ENCODE measurements around the gene ADAMTS9. TPM values are rescaled to one million over a fixed set of nuclear protein-coding genes. Genes with fewer than 3 reads are reported as not detected.
A peak's percentile ranks its signal among the peaks of the same experiment; 100 is the strongest.
"Not testable (repeated sequence)": the region's sequence is repeated elsewhere in the genome, so short reads cannot be mapped to it uniquely, and the experiment has no call there.

Gene ADAMTS9
- total RNA-seq, 2 donors from 2014 or later, result not detected

GRCh38 chr3:64552160-64552559, 135.6 kb downstream of the ADAMTS9 start:
- DNase-seq (ENCODE audit: low spot score in 2 of 2), result no peak
- H3K27ac Mint-ChIP-seq, result no peak overlapping the region
- H3K36me3 Mint-ChIP-seq, result no peaks in the 10 kb centered on the region
- ATAC-seq, result no peak
- peaks cover 3 to 4% of the 10 kb centered on the region in 2 donors for H3K9me3 Mint-ChIP-seq

GRCh38 chr3:64551697-64552096, 136.1 kb downstream of the ADAMTS9 start:
- Mint-ChIP-seq H3K36me3 (no peaks in the 10 kb centered on the region), H3K27ac (no peak overlapping the region), H3K9me3 (peaks cover under 1 to 3% of the 10 kb centered on the region in 2 donors)
- no peak for DNase-seq (ENCODE audit: low spot score in 2 of 2)
- ATAC-seq, result no peak

- H3K27ac Mint-ChIP-seq, result no peak overlapping the region
- no peaks in the 10 kb centered on the region for H3K36me3 Mint-ChIP-seq
- no peak for ATAC-seq
- peaks cover 0 to 3% of the 10 kb centered on the region in 2 donors for H3K9me3 Mint-ChIP-seq
- DNase-seq (ENCODE audit: low spot score in 2 of 2), result no peak
These were observed 137.1 kb downstream of the ADAMTS9 start for GRCh38 chr3:64550745-64551144.

- no peak overlapping the region for H3K27ac Mint-ChIP-seq
- no peak for DNase-seq (ENCODE audit: low spot score in 2 of 2)
- no peak for ATAC-seq
- H3K9me3 Mint-ChIP-seq, result peaks cover 0 to 3% of the 10 kb centered on the region in 2 donors
- no peaks in the 10 kb centered on the region for H3K36me3 Mint-ChIP-seq
These were observed 137.9 kb downstream of the ADAMTS9 start for GRCh38 chr3:64549869-64550268.

- no peak for ATAC-seq
- no peak overlapping the region for H3K27ac Mint-ChIP-seq
These were observed 139.5 kb downstream of the ADAMTS9 start for GRCh38 chr3:64548200-64548889.

GRCh38 chr3:64546856-64547255, 140.9 kb downstream of the ADAMTS9 start:
- ATAC-seq (no peak), DNase-seq (ENCODE audit: low spot score in 2 of 2) (no peak)
- Mint-ChIP-seq H3K36me3 (no peaks in the 10 kb centered on the region), H3K27ac (peak overlapping the region in 1 of 2 donors; percentile 60), H3K9me3 (peaks cover 3% of the 10 kb centered on the region in 2 donors)

More at GRCh38 chr3:64548200-64548889, 139.5 kb downstream of the ADAMTS9 start:
- peaks cover 0 to 3% of the 10 kb centered on the region in 2 donors for H3K9me3 Mint-ChIP-seq
- DNase-seq (ENCODE audit: low spot score in 2 of 2), result no peak
- no peaks in the 10 kb centered on the region for H3K36me3 Mint-ChIP-seq

- DNase-seq (ENCODE audit: low spot score in 2 of 2); H3K9me3 Mint-ChIP-seq; H3K27ac Mint-ChIP-seq; ATAC-seq; H3K36me3 Mint-ChIP-seq: not testable (repeated sequence)
These were observed 142.6 kb downstream of the ADAMTS9 start for GRCh38 chr3:64545239-64545638.

GRCh38 chr3:64541803-64542202, 146.0 kb downstream of the ADAMTS9 start:
- Mint-ChIP-seq H3K36me3 (no peaks in the 10 kb centered on the region), H3K9me3 (peaks cover 0 to 3% of the 10 kb centered on the region in 2 donors), H3K27ac (no peak overlapping the region)
- DNase-seq (ENCODE audit: low spot score in 2 of 2), result no peak
- ATAC-seq, result no peak

- DNase-seq (ENCODE audit: low spot score in 2 of 2), result no peak
- no peaks in the 10 kb centered on the region for H3K36me3 Mint-ChIP-seq
- H3K27ac Mint-ChIP-seq, result no peak overlapping the region
- H3K9me3 Mint-ChIP-seq, result peaks cover 0 to 3% of the 10 kb centered on the region in 2 donors
- ATAC-seq, result no peak
These were observed 148.2 kb downstream of the ADAMTS9 start for GRCh38 chr3:64539451-64540196.

GRCh38 chr3:64536166-64536565, 151.6 kb downstream of the ADAMTS9 start:
- no peaks in the 10 kb centered on the region for H3K9me3 Mint-ChIP-seq
- no peak for DNase-seq (ENCODE audit: low spot score in 2 of 2)
- H3K36me3 Mint-ChIP-seq, result no peaks in the 10 kb centered on the region
- no peak for ATAC-seq
- H3K27ac Mint-ChIP-seq, result no peak overlapping the region

- ATAC-seq, result peak; percentile 53 to 89
- Mint-ChIP-seq H3K27ac (no peak overlapping the region), H3K9me3 (no peaks in the 10 kb centered on the region), H3K36me3 (no peaks in the 10 kb centered on the region)
- peak in 1 of 2 donors; percentile 52 for DNase-seq (ENCODE audit: low spot score in 2 of 2)
These were observed 154.0 kb downstream of the ADAMTS9 start for GRCh38 chr3:64533617-64534317.

- H3K36me3 Mint-ChIP-seq, result no peaks in the 10 kb centered on the region
- peak in 1 of 2 donors; percentile 38 for ATAC-seq
- peak in 1 of 2 donors; percentile 50 for DNase-seq (ENCODE audit: low spot score in 2 of 2)
- no peaks in the 10 kb centered on the region for H3K9me3 Mint-ChIP-seq
- H3K27ac Mint-ChIP-seq, result no peak overlapping the region
These were observed 157.3 kb downstream of the ADAMTS9 start for GRCh38 chr3:64530434-64531049.

GRCh38 chr3:64523324-64523723, 164.5 kb downstream of the ADAMTS9 start:
- H3K9me3 Mint-ChIP-seq, result peaks cover 0 to 4% of the 10 kb centered on the region in 2 donors
- no peaks in the 10 kb centered on the region for H3K36me3 Mint-ChIP-seq
- DNase-seq (ENCODE audit: low spot score in 2 of 2) (no peak), ATAC-seq (no peak)
- H3K27ac Mint-ChIP-seq, result no peak overlapping the region

- DNase-seq (ENCODE audit: low spot score in 2 of 2) (no peak), ATAC-seq (no peak)
- Mint-ChIP-seq H3K27ac (no peak overlapping the region), H3K9me3 (peaks cover 0 to 8% of the 10 kb centered on the region in 2 donors), H3K36me3 (no peaks in the 10 kb centered on the region)
These were observed 167.5 kb downstream of the ADAMTS9 start for GRCh38 chr3:64520334-64520733.

- H3K36me3 Mint-ChIP-seq, result no peaks in the 10 kb centered on the region
- ATAC-seq (no peak), DNase-seq (ENCODE audit: low spot score in 2 of 2) (no peak)
- H3K9me3 Mint-ChIP-seq, result peaks cover 0 to 8% of the 10 kb centered on the region in 2 donors
- no peak overlapping the region for H3K27ac Mint-ChIP-seq
These were observed 168.8 kb downstream of the ADAMTS9 start for GRCh38 chr3:64518950-64519349.

GRCh38 chr3:64518496-64518895, 169.3 kb downstream of the ADAMTS9 start:
- ATAC-seq (no peak), DNase-seq (ENCODE audit: low spot score in 2 of 2) (no peak)
- H3K36me3 Mint-ChIP-seq, result no peaks in the 10 kb centered on the region
- peaks cover 0 to 8% of the 10 kb centered on the region in 2 donors for H3K9me3 Mint-ChIP-seq
- H3K27ac Mint-ChIP-seq, result no peak overlapping the region

GRCh38 chr3:64514889-64515288, 172.9 kb downstream of the ADAMTS9 start:
- Mint-ChIP-seq H3K9me3 (peaks cover 0 to 4% of the 10 kb centered on the region in 2 donors), H3K36me3 (no peaks in the 10 kb centered on the region), H3K27ac (no peak overlapping the region)
- DNase-seq (ENCODE audit: low spot score in 2 of 2) (no peak), ATAC-seq (no peak)
